Ramos (cell line): ENCODE results near the gene GFER.

ENCODE experiments used
- in situ Hi-C: fragments of 300-500 bp; cut with MboI; formaldehyde crosslinking; loops from one replicate; pipeline ENCODE4 v1.14.3; 2022; ENCODE audit warnings: low sequenced_read_pairs; ENCODE audit not compliant: unreplicated experiment

GFER gene

DNA sequence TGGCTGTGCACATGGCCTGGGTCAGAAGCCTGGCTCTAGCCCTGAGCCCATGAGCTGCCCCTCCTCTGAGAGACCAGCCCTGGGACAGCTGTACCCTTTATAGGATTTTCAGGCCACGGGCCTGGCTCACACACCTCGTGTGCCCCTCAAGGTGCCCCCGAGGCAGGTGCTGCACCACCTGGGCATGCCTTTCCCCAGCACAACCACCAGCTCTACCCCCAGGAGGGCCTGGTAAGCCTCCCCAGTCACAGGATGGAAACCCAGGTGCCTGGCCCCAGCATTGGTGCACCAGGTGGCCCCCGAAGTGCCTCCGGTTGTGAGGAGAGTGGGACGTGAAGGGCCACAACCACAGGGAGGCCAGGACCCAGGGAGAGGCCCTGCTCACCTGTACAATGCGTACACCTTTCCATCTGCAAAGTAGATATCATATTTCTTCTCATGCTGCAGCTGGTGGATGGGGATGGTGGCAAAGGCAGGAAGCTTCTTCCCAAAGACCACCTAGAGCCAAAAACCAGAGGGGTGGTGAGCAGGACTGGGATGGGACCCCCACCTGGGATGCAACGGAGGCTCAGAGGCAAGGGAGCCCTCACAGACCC is 19.3 kb downstream of the GFER start:
- in situ Hi-C loops: loop anchor here (25.0 kb wide), 1 partner anchor 509 kb away; the partner anchor contains the start of genes AMDHD2 and ATP6V0C

DNA sequence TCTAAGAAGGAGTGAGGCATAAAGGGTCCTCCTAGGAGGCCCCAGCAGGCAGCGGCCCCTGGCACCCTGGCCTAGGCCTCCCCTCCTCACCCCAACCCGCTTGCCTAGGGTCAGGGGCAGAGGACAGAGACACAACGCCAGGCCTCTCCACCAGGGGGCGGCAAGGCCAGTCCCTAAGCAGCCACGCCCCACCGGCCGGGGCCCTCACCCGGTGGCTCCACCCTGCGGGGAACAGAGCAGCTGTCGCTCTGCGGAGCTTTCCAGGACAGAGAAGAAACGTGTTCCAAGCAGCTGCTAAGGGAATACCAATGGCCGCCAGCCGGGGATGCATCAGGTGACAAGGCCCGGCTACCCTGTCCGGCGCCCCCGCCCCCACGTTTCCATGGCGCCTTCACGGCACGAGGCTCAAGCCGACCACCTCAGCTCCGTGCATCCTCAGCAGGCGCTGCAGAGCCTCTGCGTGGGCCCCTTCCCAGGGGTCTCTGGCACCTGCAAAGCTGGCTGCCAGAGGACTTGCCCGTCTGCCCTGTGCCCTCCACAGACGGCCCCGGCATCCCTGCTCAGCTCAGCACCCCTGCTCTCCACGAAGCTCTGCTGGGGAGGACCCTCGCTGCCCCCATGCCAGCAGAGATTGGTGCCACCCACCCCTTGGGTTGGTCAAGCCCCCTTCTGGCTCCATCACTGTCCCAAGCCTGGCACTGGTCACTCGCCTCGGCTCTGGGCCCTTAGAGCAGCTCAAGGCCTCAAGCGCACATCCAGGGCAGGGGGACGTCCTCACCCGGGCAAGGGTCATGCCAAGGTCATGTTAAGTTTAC is 20.0 kb downstream of the GFER start:
- in situ Hi-C loops: loop anchor here (25.0 kb wide), 1 partner anchor 508 kb away; the partner anchor contains the start of genes AMDHD2 and ATP6V0C

DNA sequence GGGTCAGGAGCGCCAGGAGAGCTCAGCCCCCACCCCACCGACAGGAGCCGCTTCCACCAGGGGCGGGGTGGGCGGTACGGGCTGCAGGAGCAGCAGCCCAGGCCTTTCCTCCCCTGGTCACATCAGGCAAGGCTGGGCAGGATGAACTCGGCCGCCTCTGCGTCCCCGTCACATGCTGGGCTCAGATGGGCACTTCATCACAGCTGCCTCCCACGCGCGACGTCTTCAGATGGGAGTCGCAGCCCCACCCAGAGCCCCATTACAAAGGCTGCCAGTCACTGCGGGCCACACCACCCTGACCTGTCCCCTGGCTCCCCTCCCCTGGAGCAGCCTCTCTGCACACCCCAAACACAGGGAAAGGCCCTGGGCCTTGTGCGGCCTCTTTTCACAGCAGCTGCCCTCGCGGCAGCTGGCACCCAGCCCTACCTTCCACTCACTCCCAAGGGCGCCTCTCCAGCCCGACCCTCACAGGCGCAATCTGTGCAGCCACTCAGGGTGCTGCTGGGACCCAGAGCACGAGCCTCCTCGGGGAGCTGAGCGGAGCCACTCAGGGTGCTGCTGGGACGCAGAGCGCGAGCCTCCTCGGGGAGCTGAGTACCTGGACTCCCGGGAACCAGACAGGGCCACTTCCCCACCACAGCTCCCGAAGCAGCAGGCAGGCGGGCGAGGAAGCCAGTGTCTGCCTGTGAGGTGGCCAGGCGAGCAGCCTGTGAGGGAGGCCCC is 21.0 kb downstream of the GFER start:
- in situ Hi-C loops: loop anchor here (25.0 kb wide), 1 partner anchor 507 kb away; the partner anchor contains the start of genes AMDHD2 and ATP6V0C

DNA sequence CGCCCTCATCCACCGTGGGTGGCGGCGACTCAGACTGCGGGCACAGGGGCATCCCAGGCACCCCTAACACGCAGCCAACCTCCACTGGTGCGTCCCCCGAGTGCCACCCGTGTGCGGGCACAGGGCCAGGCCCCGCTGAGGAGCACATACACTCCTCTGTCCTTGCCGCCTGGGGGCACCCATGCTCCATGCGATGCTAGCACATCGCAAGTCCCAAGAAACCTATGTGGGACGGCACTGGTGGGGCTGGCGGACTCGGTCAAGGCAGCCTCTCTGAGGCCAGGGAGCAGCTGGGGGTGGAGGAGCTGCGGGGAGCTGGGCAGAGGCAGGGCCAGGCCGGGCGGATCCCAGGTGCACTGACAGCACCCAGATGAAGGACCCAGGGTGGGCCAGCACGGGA is 21.7 kb downstream of the GFER start:
- in situ Hi-C loops: loop anchor here (25.0 kb wide), 1 partner anchor 507 kb away; the partner anchor contains the start of genes AMDHD2 and ATP6V0C

DNA sequence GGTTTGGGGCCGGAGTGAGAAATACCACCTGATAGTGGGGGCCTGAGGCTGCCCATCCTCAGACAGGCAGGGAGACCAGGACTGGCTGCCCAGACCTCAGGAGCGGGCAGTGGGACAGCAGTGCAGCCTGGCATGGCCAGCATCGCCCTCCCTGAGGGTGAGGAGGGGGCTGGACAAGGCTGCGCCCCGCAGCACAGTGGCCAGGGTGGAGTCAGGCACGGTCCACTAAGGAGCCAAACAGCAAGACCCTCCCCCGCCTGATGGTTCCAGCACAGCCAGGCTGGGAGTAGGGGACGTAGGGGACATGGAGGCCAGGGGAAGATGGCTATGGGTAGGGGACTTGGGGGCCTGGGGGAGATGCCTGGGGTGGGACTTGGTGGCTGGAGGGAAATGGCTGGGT is 22.3 kb downstream of the GFER start:
- in situ Hi-C loops: loop anchor here (25.0 kb wide), 1 partner anchor 506 kb away; the partner anchor contains the start of genes AMDHD2 and ATP6V0C

DNA sequence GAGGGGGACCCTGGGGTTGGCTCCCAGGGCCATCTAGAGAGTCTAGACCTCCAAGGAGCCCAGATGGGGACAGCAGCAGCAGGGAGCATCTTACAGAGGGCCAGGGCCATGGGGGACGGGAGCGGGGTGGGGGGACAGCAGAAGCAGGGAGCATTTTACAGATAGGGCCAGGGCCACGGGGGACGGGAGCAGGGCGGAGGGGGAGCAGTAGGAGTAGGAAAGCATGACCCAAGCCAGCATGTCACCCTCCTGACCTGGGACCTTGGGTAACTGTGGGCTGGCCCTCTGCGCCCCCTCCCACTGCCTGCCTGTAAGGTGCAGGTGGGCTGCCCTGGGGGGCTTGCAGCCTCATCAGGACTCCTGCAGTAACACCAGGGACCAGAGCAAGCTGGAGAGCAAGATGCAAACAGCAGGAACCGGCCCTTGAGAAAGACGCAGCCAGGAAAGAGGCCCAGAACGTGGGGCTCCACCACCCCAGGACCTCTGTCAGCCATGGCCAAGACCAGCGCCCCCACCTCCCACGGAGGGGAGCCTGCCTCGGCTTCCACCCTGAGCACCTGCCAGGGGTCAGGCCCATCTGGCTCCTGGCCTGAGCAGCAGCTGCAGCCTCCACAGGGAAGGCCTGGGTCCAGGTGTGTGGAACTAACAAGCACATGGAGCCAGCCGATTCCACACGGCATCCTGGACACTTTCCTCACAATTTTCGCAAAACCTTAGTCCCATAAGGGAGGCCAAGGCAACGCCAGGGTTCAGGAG is 23.3 kb downstream of the GFER start:
- in situ Hi-C loops: loop anchor here (25.0 kb wide), 1 partner anchor 505 kb away; the partner anchor contains the start of genes AMDHD2 and ATP6V0C

DNA sequence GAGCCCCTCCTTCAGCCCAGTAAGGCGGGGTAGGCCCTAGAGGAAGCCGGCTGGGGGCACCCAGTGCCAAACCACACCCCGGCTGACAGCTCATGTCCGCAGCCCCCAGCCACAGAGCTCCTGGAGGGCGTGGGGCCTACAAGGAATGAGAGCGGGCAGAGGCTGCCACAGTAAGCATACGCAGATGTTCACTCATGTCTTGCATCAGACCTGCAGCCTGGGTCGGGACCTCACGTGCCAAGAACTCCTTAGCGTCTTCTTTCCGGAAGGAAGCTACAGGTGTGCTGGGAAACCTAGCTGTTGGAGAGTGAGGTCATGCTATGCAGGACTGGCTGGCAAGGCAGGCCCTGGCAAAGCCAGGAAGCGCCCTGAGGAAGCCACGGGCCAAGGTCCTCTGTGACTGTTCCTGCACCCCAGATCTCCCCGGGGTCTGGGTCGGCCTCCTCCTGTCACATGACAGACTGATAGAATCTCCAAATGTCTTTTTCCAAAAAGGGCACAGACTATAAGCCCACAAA is 24.1 kb downstream of the GFER start:
- in situ Hi-C loops: loop anchor here (25.0 kb wide), 1 partner anchor 504 kb away; the partner anchor contains the start of genes AMDHD2 and ATP6V0C

DNA sequence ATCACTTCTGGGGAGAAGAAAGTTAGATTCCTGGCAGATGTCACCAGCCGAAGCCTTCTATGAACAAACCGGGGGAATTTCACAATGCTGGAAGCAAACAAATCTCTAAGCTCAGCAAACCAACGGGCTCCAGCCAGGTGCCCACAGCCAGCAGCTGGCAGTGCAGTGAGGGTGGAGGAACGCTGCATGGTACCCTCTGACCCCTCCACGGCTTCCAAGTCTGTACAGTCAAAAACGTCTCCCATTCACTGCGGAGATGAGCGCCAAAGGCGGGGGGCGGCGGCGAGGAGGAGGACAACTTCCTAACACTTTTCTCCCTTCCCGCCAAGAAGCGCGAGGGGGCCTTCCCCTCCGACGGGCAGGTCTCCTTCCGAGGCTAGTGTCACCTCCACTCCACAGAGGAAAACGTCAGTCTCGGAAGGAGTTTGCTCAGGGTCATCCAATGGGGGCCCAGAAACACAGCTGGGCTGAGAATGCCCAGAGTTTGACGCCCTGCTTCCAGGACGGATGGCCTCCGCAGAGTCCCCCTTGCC is 24.7 kb downstream of the GFER start:
- in situ Hi-C loops: loop anchor here (25.0 kb wide), 1 partner anchor 504 kb away; the partner anchor contains the start of genes AMDHD2 and ATP6V0C

DNA sequence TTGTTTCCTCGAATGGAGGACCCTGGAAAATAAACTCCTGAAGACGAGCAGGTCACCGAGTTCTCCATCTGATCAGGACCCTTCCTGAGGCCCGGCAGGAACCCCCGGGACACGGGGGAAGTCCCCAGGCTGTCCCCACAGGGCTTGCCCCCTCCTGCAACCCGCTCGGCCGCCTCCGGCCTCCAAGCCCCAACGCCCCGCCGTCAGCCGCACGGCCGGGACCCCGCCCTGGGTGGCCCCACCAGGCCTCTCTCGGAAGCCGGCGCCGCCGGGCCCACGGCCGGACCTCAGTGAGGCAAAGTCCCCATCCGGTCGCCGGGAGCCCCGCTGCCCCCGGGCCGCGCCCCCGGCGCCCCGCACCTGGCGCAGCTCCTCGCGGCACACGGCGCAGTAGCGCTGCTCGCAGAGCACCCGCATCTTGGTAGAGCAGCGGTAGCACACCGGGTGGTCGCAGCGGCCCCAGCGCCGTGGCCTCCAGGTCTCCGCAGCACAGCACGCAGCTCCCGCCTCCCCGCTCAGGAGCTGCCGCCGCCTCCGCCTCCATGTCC is 25.2 kb downstream of the GFER start:
- in situ Hi-C loops: loop anchor here (25.0 kb wide), 1 partner anchor 503 kb away; the partner anchor contains the start of genes AMDHD2 and ATP6V0C

DNA sequence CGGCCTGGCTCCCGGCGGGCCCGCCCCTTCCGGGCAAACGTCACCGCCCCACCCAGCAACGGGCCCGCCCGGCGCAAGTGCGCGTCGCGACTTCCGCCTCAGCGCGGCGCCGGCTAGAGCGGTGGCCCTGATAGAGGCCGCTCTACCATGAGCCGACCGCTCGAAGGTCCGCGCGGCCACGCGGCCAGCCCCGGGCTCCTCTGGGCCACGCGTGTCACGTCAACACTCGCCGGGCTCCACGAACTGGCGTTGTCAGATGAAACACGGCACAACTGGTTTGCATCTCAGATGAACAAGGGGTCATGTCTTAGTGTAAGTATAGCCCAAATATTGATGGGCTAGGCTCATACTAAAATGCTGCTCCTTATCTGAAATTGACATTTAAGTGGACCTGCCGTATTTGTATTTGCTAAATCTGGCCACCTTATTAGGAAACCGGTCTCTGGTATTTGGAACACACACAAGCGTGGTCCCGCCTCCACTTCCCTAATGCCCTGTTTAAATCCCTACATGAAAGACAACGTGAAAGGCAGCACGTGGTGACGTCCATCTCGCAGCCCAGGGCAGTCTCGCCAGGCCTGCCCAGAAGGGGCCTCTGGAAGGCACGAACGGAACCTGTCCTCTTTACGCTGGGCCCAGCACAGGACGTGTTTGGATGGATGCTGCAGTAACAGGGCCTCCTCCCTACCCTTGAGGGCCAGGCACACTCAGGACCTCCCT is 26.0 kb downstream of the GFER start, which contains the start of gene ZNF598:
Gene ZNF598, minus strand, starts transcription at position 31 of the 720 bp plus-strand sequence.
- in situ Hi-C loops: loop anchor here (25.0 kb wide), 1 partner anchor 502 kb away; the partner anchor contains the start of genes AMDHD2 and ATP6V0C

DNA sequence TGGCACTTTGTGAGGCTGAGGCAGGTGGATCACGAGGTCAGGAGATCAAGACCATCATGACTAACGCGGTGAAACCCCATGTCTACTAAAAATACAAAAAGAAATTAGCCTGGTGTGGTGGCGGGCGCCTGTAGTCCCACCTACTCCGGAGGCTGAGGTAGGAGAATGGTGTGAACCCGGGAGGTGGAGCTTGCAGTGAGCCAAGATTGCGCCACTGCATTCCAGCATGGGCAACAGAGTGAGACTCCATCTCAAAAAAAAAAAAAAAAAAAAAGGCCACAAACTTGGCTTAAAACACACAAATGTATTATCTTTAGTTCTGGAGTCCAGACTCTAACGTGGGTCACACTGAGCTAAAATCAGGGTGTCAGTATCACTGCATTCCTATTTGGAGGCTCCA is 27.7 kb downstream of the GFER start:
- in situ Hi-C loops: loop anchor here (25.0 kb wide), 1 partner anchor 501 kb away; the partner anchor contains the start of genes AMDHD2 and ATP6V0C

DNA sequence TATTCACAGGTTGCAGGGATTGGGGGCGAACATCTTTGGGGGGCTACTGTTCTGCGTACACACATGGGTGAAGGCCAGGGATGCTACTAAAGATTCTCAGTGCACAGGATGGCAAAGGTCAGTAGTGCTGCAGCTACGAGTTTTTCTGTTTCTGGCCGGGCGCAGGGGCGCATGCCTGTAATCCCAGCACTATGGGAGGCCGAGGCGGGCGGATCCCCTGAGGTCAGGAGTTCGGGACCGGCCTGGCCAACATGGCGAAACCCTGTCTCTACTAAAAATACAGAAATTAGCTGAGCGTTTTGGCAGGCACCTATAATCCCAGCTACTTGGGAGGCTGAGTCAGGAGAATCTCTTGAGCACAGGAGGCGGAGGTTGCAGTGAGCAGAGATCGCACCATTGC is 29.5 kb downstream of the GFER start:
- in situ Hi-C loops: loop anchor here (25.0 kb wide), 1 partner anchor 499 kb away; the partner anchor contains the start of genes AMDHD2 and ATP6V0C

DNA sequence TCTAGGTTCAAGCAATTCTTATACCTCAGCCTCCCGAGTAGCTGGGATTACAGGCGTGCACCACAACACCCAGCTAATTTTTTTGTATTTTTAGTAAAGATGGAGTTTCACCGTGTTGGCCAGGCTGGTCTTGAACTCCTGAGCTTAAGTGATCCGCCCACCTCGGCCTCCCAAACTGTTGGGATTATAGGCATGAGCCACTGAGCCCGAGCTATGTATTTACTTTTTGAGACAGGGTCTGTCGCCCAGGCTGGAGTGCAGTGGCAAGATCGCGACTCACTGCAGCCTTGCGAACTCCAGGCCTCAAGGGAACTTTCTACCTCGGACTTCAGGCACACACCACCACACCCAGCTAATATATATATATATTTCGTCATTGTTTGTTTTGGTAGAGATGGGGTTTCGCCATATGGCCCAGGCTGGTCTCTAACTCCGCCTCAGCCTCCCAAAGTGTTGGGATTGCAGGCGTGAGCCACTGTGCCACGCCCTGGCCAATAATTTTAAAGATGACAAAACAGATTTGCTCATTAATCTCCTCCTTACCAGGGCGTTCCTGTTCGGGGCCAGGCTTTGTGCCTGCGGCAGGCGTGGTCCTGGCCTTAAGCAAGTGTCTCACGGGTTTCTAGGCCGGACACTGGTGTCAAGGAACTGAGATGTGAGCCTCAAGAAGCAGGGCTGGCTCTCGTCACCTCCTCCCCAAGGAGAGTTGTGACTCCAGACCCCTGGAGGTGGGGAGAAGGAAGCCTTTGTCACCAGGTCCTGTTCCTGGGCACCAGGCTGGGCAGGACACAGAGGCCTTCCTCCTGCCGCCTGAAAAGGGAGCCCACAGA is 31.3 kb downstream of the GFER start:
- in situ Hi-C loops: loop anchor here (25.0 kb wide), 1 partner anchor 497 kb away; the partner anchor contains the start of genes AMDHD2 and ATP6V0C

DNA sequence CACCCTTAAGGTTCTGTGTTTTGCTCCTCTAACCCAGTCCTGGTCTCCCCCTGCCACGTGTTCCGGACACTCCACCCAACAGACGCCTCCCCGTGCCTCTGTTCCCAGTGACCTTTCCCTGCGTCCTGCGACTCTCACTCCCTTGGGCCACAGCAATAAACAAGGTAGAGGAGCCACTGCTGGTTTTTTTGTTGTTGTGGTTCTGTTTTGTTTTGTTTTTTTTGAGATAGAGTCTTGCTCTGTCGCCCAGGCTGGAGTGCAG is 31.9 kb downstream of the GFER start:
- in situ Hi-C loops: loop anchor here (25.0 kb wide), 1 partner anchor 496 kb away; the partner anchor contains the start of genes AMDHD2 and ATP6V0C

DNA sequence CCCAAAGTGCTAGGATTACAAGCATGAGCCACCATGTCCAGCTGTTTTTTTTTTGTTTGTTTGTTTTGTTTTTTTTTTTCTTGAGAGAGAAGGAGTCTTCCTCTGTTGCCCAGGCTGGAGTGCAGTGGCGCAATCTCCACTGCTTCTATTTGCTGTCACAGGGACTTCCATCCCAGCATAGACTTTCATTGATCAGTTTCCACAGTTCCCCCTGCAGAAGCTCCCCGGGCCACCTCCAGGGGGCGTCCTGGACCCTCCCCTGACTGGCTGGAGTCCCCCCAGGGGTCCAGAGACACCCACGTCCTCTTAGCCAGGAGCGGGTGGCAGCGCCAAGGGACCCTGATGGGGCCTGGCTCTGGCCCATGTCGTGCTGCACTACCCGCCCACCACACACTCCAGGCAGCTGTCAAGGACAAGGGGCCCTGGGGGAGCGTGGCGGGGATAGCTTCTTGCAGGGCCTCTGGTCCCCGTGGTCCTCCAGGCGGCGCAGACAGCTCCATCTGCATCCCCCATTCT is 32.5 kb downstream of the GFER start:
- in situ Hi-C loops: loop anchor here (25.0 kb wide), 1 partner anchor 496 kb away; the partner anchor contains the start of genes AMDHD2 and ATP6V0C

DNA sequence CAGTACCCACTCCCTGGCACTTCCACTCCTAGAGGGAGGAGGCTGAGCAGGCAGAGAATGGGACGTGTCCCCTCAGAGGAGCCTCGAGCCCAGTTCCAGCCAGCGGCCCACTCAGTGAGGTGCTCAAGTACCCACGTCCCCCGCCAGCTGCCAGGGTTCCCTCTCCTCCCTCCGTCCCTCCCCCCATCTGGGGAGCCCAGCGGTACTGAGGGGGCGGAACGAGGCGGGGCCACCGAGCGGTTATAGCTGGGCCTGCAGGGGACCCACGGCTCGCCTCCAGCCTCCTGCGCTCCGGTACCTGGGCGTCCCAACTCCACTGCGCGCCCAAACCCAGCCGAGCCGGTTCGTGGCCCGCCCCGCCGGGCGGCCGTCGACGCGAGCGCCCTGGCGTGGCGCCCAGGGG is 35.5 kb downstream of the GFER start, which contains the start of gene NPW:
Gene NPW, plus strand, starts transcription at position 268 of the 403 bp plus-strand sequence.
- in situ Hi-C loops: loop anchor here (25.0 kb wide), 1 partner anchor 493 kb away; the partner anchor contains the start of genes AMDHD2 and ATP6V0C
